Limb (tissue), 2 donors: Measurements from ENCODE around the gene TMEM131.
"Not testable (repeated sequence)": the region's sequence is repeated elsewhere in the genome, so short reads cannot be mapped to it uniquely, and the experiment has no call there.

Experiments
- DNase-seq, 2 donors: peaks; one replicate each; pipeline ENCODE4 v3.0.0-alpha.2; 2016; ENCODE audit errors: extremely low spot score in 2 of 2

The TMEM131 gene

GRCh38 chr2:98022067-98022466 is 26.3 kb upstream of the TMEM131 start:
- DNase-seq, result not testable (repeated sequence)

GRCh38 chr2:98020992-98021713 is 25.4 kb upstream of the TMEM131 start:
- DNase-seq, result no peak

- no peak for DNase-seq
Observed at GRCh38 chr2:98020516-98020915, 24.8 kb upstream of the TMEM131 start.

DNA sequence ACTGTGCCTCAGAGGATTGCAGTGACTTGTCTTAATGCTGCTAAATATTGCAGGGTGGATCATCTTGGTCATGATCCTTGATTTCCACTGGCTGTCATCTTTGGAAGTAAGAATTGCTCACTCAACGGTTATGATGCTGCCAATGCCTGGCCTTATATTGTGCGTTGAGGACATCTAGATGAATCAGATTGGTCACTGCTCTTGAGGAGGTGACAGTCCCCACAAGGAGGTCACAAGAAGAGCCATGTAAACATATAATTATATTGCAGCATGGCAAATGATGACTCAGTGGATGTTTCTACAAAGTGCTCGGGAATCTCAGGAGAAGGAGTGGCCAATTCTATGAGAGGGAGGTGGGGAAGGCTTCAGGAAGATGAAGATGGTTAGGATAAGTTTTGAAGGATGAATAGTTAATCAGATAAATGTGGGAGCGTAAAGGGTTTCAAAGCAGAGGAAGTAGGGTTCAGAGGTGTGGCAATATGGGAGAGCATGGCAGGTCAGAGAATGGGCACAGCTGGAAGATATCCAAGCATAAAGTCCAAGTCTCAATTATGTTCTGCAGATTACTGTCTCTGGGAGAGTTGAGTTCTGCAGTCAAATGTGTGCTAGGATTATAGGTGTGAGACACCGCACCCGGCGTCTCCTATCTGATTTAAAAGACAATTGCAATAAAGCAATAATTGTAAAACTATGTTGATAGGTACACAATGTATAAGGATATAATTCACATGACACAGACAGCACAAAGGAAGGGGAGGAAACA is 21.3 kb upstream of the TMEM131 start:
- DNase-seq, result no peak

- no peak for DNase-seq
Observed at GRCh38 chr2:98015671-98016070, 19.9 kb upstream of the TMEM131 start.

GRCh38 chr2:98014379-98014778 is 18.6 kb upstream of the TMEM131 start:
- DNase-seq, result no peak

GRCh38 chr2:98013407-98014042 is 17.8 kb upstream of the TMEM131 start:
- no peak for DNase-seq

DNA sequence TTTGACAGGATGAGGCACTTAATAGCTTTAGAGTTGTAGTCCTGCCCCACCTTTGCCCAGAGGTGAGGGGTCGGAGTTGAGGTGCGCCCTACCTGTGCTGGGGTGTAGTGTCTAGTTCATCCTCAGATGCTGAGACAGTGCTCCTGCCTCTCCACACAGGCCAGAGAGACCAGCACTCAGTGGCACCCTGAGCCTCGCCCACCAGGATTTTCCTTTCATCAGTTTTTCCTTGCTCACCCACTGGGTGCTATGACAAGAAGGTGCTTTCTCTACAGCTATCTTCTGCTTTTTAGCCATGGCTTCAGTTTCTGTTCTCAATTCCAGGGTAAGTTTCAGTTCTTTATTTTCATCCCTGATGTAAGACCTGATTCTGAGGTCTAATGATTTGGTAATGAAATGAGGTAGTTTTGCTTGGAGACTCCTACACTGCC is 16.8 kb upstream of the TMEM131 start:
- no peak for DNase-seq

- DNase-seq, result no peak
Observed at GRCh38 chr2:98009887-98010760, 14.4 kb upstream of the TMEM131 start.

GRCh38 chr2:98008415-98008814 is 12.7 kb upstream of the TMEM131 start:
- DNase-seq, result no peak

GRCh38 chr2:98006378-98006777 is 10.6 kb upstream of the TMEM131 start:
- DNase-seq, result no peak

GRCh38 chr2:98004613-98005012 is 8.9 kb upstream of the TMEM131 start:
- no peak for DNase-seq

DNA sequence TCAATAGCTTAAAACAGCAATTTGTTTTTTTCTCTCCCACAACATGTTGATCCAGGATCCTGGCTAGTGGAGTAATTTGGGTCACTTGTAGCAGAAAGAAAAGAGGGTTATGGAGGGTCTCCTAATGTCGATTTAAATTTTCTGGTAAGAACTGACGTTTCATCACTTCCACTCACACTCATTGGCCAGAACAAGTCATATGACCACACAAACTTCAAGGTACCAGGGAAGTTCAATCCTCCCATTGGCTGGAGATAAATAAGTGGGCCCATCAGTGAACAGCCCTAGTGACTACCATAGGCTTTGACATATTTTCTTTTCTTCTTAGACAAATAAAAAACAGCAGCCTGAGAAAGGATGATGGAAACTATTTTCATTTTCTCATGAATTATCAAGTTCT is 8.3 kb upstream of the TMEM131 start:
- no peak for DNase-seq

- no peak for DNase-seq
Observed at GRCh38 chr2:97999536-97999935, 3.8 kb upstream of the TMEM131 start.

DNA sequence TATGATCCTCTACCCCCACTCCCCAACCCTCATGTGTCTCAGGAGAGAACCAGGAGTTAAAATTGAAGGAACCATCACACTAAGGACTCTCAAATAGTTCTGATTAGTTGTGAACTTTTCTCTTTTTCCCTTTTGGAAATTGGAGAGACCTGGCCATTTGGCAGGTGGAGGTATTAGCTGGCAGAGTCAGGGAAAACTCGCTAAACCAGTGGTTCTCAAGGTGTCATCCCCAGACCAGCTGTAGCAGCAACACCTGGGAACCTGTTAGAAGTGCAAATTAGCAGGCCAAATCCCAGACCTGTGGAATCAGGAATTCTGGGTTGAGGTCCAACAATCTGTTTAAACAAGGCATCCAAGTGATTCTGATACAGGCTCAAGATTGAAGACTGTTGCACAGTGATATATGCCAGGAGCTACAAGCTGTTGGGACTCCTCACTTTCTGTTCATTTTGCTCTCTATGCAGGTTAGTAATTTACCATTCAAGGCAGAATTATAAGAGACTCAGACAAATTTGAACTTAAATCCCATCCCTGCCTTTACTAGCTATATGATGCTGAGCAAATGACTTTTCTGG is 2.8 kb upstream of the TMEM131 start:
- DNase-seq, result no peak

GRCh38 chr2:97997784-97998392 is 2.1 kb upstream of the TMEM131 start:
- DNase-seq, result no peak

GRCh38 chr2:97996679-97997078 is 931 bp upstream of the TMEM131 start:
- no peak for DNase-seq

DNA sequence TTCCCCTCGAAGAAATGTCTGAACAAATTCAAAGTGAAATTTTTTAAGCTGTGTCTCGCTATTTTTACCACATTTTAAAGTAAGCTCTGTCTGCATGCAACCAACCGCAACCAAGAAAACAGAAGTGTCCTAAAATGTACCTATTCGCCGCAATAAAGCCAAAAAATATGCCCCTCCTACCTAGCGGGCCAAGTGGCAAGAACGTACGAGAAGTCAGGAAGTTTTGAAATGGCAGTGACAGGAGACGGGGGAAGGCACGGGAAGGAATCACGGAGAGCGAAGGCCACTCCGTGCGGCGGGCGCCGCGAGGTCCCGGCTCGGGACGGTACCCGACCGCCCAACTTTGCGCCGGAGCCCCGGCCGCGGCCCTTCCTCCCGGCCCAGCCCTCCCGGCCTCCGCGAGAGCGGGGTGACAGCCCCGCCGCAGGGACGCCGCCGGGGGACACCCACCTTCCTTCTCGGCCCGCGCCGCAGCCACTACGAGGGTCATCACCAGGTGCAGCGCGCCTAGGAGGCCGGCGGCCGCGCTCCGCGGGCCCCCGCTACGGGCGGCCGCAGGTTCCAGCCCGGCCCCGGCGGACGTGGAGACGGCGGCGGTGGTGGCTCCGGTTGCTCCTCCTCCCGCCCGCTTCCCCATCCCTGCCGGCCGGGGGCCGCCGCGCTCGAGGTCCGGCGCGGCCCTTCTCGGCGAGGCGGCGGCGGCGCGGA is 568 bp downstream of the TMEM131 start:
- peak in 1 of 2 donors; percentile 20 for DNase-seq

DNA sequence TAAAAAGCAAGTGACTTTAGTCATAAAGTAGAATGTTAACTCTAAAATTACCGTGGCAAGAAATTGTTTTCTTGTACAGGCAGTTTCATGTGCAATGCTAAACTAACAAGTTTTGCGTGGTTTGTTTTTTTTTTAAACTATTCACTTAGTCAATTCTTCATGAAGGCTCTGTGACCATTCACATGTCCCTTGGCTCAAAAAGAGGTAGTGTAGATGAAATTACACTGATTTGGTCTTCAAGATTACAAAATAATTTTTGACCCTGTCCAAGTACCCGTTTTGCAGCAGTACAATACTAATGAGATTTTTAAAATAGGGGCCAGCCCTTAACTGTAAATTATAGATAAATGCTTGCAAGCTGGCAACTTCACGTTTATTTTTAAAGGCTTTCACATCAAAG is 1.3 kb downstream of the TMEM131 start:
- no peak for DNase-seq

GRCh38 chr2:97993926-97994325 is 1.8 kb downstream of the TMEM131 start:
- no peak for DNase-seq
